ENCODE measurements around the gene TMCC1.
A peak's percentile ranks its signal among the peaks of the same experiment; 100 is the strongest.

TMCC1 gene

DNA sequence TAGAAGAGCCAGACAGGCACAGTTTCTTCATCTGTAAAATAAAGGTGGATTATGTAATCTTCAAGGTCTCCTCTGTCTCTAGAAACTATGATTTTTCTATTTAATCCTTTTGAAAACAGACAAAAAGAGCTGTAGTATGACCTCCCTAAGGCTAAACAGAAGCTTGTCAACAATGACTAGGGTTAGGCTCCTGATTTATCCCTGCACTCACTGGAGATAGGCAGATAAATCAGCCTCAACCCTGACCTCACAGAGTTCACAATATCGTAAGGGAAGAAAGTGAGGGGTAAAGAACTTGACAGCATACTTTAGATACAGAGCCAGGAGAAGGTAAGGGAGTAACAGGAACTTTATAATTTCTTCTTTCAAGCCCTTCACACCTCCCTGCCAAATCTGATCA is 124.8 kb downstream of the TMCC1 start:
- Histone ChIP-seq H3K27ac (ENCODE audit: low read length, poor library complexity, severe bottlenecking) (no peak overlapping the region), H2AK5ac (ENCODE audit: low read length, severe bottlenecking) (no peak overlapping the region), H3K23ac (ENCODE audit: low read length in 2 of 2) (no peak overlapping the region), H3K4me1 (ENCODE audit: control insufficient read depth, insufficient read depth, low read depth, low read length) (no peaks in the 10 kb centered on the region), H4K8ac (ENCODE audit: low read length) (no peak overlapping the region), H3K79me1 (replicated peaks; ENCODE audit: low read length, poor library complexity, severe bottlenecking) (peaks cover 14% of the 10 kb centered on the region), H3K27me3 (ENCODE audit: control insufficient read depth in 1 of 2, insufficient read depth in 1 of 2, low read length in 2 of 2) (no peaks in the 10 kb centered on the region), H3K4me3 (ENCODE audit: insufficient read depth in 1 of 2, low read depth in 1 of 2, low read length in 2 of 2) (no peak overlapping the region), H3K9ac (ENCODE audit: low read length) (no peak overlapping the region), H3K9me3 (ENCODE audit: control insufficient read depth, low read length) (no peaks in the 10 kb centered on the region), H3K36me3 (ENCODE audit: control insufficient read depth in 1 of 2, insufficient read depth in 2 of 2, low read depth in 1 of 2, low read length in 2 of 2) (no peaks in the 10 kb centered on the region), H4K91ac (ENCODE audit: low read length) (no peak overlapping the region), H2BK12ac (ENCODE audit: low read length in 2 of 2) (no peak overlapping the region), H2BK5ac (ENCODE audit: low read depth, low read length, poor library complexity, severe bottlenecking) (no peak overlapping the region), H3K4me2 (ENCODE audit: low read length, poor library complexity, severe bottlenecking) (no peak overlapping the region), H3K14ac (ENCODE audit: low read length in 2 of 2) (no peak overlapping the region), H2BK120ac (ENCODE audit: low read depth, low read length) (no peak overlapping the region), H3K4ac (ENCODE audit: low read depth in 1 of 2, low read length in 2 of 2) (no peak overlapping the region), H3K18ac (ENCODE audit: low read depth in 1 of 2, low read length in 2 of 2) (no peak overlapping the region), H2AFZ (ENCODE audit: low read depth, low read length) (no peak overlapping the region), H2BK15ac (ENCODE audit: low read depth, poor library complexity, severe bottlenecking) (no peak overlapping the region)
- DNase-seq = no peak
- WGBS = no CpG with 5 or more reads among the region's 1 CpG

DNA sequence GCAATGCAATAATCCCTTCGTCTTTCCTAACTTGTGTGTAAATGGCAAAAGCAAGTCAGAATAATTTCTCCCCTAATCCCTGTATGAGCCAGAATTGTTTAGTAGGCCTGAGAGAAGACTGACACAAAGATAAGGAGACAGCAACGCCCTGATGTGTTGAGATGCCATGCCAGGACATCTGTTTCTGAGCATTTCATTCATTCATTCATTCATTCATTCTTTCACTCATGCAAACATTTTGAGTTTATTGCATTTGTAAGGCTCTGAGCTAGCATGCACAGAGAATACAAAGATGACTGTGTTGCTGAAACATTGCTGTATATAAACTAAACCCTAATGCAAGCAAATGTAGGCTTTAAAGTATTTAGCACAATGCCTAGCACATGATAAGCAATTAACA is 127.4 kb downstream of the TMCC1 start:
- H2AFZ ChIP-seq (ENCODE audit: low read depth, low read length) = no peak overlapping the region
- 100% methylated on average over 2 of the region's 2 CpGs for WGBS
- H3K4me2 ChIP-seq (ENCODE audit: low read length, poor library complexity, severe bottlenecking) = no peak overlapping the region
- H3K18ac ChIP-seq (ENCODE audit: low read depth in 1 of 2, low read length in 2 of 2) = no peak overlapping the region
- no peaks in the 10 kb centered on the region for H3K27me3 ChIP-seq (ENCODE audit: control insufficient read depth in 1 of 2, insufficient read depth in 1 of 2, low read length in 2 of 2)
- no peak overlapping the region for H2BK15ac ChIP-seq (ENCODE audit: low read depth, poor library complexity, severe bottlenecking)
- H2BK12ac ChIP-seq (ENCODE audit: low read length in 2 of 2) = no peak overlapping the region
- no peak overlapping the region for H2BK120ac ChIP-seq (ENCODE audit: low read depth, low read length)
- no peaks in the 10 kb centered on the region for H3K9me3 ChIP-seq (ENCODE audit: control insufficient read depth, low read length)
- no peaks in the 10 kb centered on the region for H3K36me3 ChIP-seq (ENCODE audit: control insufficient read depth in 1 of 2, insufficient read depth in 2 of 2, low read depth in 1 of 2, low read length in 2 of 2)
- no peak overlapping the region for H3K27ac ChIP-seq (ENCODE audit: low read length, poor library complexity, severe bottlenecking)
- H3K4me1 ChIP-seq (ENCODE audit: control insufficient read depth, insufficient read depth, low read depth, low read length) = no peaks in the 10 kb centered on the region
- no peak overlapping the region for H2AK5ac ChIP-seq (ENCODE audit: low read length, severe bottlenecking)
- no peak overlapping the region for H3K9ac ChIP-seq (ENCODE audit: low read length)
- H4K91ac ChIP-seq (ENCODE audit: low read length) = no peak overlapping the region
- no peak overlapping the region for H3K4ac ChIP-seq (ENCODE audit: low read depth in 1 of 2, low read length in 2 of 2)
- H3K14ac ChIP-seq (ENCODE audit: low read length in 2 of 2) = no peak overlapping the region
- H4K8ac ChIP-seq (ENCODE audit: low read length) = no peak overlapping the region
- no peak overlapping the region for H2BK5ac ChIP-seq (ENCODE audit: low read depth, low read length, poor library complexity, severe bottlenecking)
- H3K4me3 ChIP-seq (ENCODE audit: insufficient read depth in 1 of 2, low read depth in 1 of 2, low read length in 2 of 2) = no peak overlapping the region
- no peak for DNase-seq
- H3K79me1 ChIP-seq (replicated peaks; ENCODE audit: low read length, poor library complexity, severe bottlenecking) = peaks cover 16% of the 10 kb centered on the region
- no peak overlapping the region for H3K23ac ChIP-seq (ENCODE audit: low read length in 2 of 2)

DNA sequence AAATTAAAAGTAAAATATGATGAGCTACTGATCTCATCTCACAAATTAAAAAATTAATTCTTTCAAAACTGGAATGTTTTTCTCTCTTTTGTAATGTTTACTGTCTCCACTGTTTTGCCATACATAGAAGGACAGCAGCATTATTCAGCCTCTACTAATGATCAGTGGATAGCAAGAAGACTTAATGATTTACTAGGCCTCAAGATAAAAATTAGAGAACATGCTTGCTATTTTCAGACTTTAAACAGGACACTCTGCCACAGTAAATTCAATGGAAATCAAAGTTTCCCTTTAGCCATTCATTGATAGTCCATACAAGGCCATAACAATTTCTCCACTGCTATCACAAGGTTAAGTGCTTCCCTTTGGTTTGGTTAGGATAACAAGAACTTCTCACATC is 129.4 kb downstream of the TMCC1 start:
- Histone ChIP-seq H3K4me1 (ENCODE audit: control insufficient read depth, insufficient read depth, low read depth, low read length) (no peaks in the 10 kb centered on the region), H2BK5ac (ENCODE audit: low read depth, low read length, poor library complexity, severe bottlenecking) (no peak overlapping the region), H3K79me1 (replicated peaks; ENCODE audit: low read length, poor library complexity, severe bottlenecking) (peaks cover 14% of the 10 kb centered on the region), H2AK5ac (ENCODE audit: low read length, severe bottlenecking) (no peak overlapping the region), H3K27ac (ENCODE audit: low read length, poor library complexity, severe bottlenecking) (no peak overlapping the region), H3K4me3 (ENCODE audit: insufficient read depth in 1 of 2, low read depth in 1 of 2, low read length in 2 of 2) (no peak overlapping the region), H3K23ac (ENCODE audit: low read length in 2 of 2) (no peak overlapping the region), H3K4ac (ENCODE audit: low read depth in 1 of 2, low read length in 2 of 2) (no peak overlapping the region), H4K91ac (ENCODE audit: low read length) (no peak overlapping the region), H3K9me3 (ENCODE audit: control insufficient read depth, low read length) (no peaks in the 10 kb centered on the region), H2BK15ac (ENCODE audit: low read depth, poor library complexity, severe bottlenecking) (no peak overlapping the region), H2AFZ (ENCODE audit: low read depth, low read length) (no peak overlapping the region), H2BK120ac (ENCODE audit: low read depth, low read length) (no peak overlapping the region), H3K4me2 (ENCODE audit: low read length, poor library complexity, severe bottlenecking) (no peak overlapping the region), H3K9ac (ENCODE audit: low read length) (no peak overlapping the region), H3K27me3 (ENCODE audit: control insufficient read depth in 1 of 2, insufficient read depth in 1 of 2, low read length in 2 of 2) (no peaks in the 10 kb centered on the region), H4K8ac (ENCODE audit: low read length) (no peak overlapping the region), H2BK12ac (ENCODE audit: low read length in 2 of 2) (no peak overlapping the region), H3K36me3 (ENCODE audit: control insufficient read depth in 1 of 2, insufficient read depth in 2 of 2, low read depth in 1 of 2, low read length in 2 of 2) (no peaks in the 10 kb centered on the region), H3K14ac (ENCODE audit: low read length in 2 of 2) (no peak overlapping the region), H3K18ac (ENCODE audit: low read depth in 1 of 2, low read length in 2 of 2) (no peak overlapping the region)
- no peak for DNase-seq

DNA sequence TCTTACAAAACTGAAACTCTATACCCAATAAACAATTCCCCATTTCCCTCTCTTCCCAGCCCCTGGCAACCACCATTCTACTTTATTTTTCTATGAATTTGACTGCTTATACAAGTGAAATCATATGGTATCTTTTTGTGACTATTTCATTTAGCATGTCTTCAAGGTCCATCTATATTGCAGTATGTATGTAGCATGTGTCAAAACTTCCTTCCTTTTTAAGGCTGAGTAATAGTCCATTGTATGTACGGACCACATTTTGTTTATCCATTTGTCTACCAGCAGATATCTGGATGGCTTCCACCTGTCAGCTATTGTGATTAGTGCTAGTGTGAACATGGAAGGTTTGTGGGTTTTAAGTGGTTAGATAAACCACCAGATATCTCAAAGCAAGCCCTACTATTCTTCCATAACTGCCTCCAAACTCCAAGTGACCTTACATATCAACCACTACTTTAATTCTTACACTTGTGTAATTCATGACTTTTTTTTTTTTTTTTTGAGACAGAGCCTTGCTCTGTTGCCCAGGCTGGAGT is 134.7 kb downstream of the TMCC1 start:
- no peak overlapping the region for H3K4me3 ChIP-seq (ENCODE audit: insufficient read depth in 1 of 2, low read depth in 1 of 2, low read length in 2 of 2)
- H2AK5ac ChIP-seq (ENCODE audit: low read length, severe bottlenecking) = no peak overlapping the region
- H2BK5ac ChIP-seq (ENCODE audit: low read depth, low read length, poor library complexity, severe bottlenecking) = no peak overlapping the region
- H3K18ac ChIP-seq (ENCODE audit: low read depth in 1 of 2, low read length in 2 of 2) = no peak overlapping the region
- H3K4me1 ChIP-seq (ENCODE audit: control insufficient read depth, insufficient read depth, low read depth, low read length) = peaks cover 2% of the 10 kb centered on the region
- no peak overlapping the region for H3K4ac ChIP-seq (ENCODE audit: low read depth in 1 of 2, low read length in 2 of 2)
- no peak overlapping the region for H3K23ac ChIP-seq (ENCODE audit: low read length in 2 of 2)
- no peaks in the 10 kb centered on the region for H3K36me3 ChIP-seq (ENCODE audit: control insufficient read depth in 1 of 2, insufficient read depth in 2 of 2, low read depth in 1 of 2, low read length in 2 of 2)
- H2AFZ ChIP-seq (ENCODE audit: low read depth, low read length) = no peak overlapping the region
- no peak overlapping the region for H3K9ac ChIP-seq (ENCODE audit: low read length)
- H3K27me3 ChIP-seq (ENCODE audit: control insufficient read depth in 1 of 2, insufficient read depth in 1 of 2, low read length in 2 of 2) = no peaks in the 10 kb centered on the region
- H2BK120ac ChIP-seq (ENCODE audit: low read depth, low read length) = no peak overlapping the region
- no peak overlapping the region for H3K4me2 ChIP-seq (ENCODE audit: low read length, poor library complexity, severe bottlenecking)
- no peak overlapping the region for H3K14ac ChIP-seq (ENCODE audit: low read length in 2 of 2)
- H3K79me1 ChIP-seq (replicated peaks; ENCODE audit: low read length, poor library complexity, severe bottlenecking) = peaks cover 10% of the 10 kb centered on the region
- WGBS = 38% methylated on average over 1 of the region's 1 CpG
- H3K9me3 ChIP-seq (ENCODE audit: control insufficient read depth, low read length) = no peaks in the 10 kb centered on the region
- H4K91ac ChIP-seq (ENCODE audit: low read length) = no peak overlapping the region
- H2BK15ac ChIP-seq (ENCODE audit: low read depth, poor library complexity, severe bottlenecking) = no peak overlapping the region
- peak; percentile 8 for DNase-seq
- no peak overlapping the region for H3K27ac ChIP-seq (ENCODE audit: low read length, poor library complexity, severe bottlenecking)
- no peak overlapping the region for H2BK12ac ChIP-seq (ENCODE audit: low read length in 2 of 2)
- no peak overlapping the region for H4K8ac ChIP-seq (ENCODE audit: low read length)
